Neuronal stem cell (in vitro differentiated cells): ENCODE measurements around the gene EMC1.
"Not testable (repeated sequence)": the region's sequence is repeated elsewhere in the genome, so short reads cannot be mapped to it uniquely, and the experiment has no call there.

Experiments
- DNase-seq: peaks from one replicate; pipeline ENCODE4 v3.0.0-alpha.2; 2013; ENCODE audit warnings: low spot score
- H2AFZ ChIP-seq: one replicate; pipeline ENCODE4 v1.6.1; 2013; ENCODE audit warnings: mild to moderate bottlenecking, low read length, inconsistent platforms
- H2AK5ac ChIP-seq: 2 replicates; pipeline ENCODE4 v1.6.1; 2013; ENCODE audit warnings: low read depth, mild to moderate bottlenecking, inconsistent platforms, low read length, moderate library complexity, mixed read lengths
- H2BK120ac ChIP-seq: 2 replicates; pipeline ENCODE4 v1.6.1; 2013; ENCODE audit warnings: low read depth, mild to moderate bottlenecking, inconsistent platforms, low read length, moderate library complexity, mixed read lengths
- H2BK12ac ChIP-seq: one replicate; pipeline ENCODE4 v1.6.1; 2013; ENCODE audit warnings: low read length, inconsistent platforms
- H2BK15ac ChIP-seq: 2 replicates; pipeline ENCODE4 v1.6.1; 2013; ENCODE audit warnings: mild to moderate bottlenecking, low read length, inconsistent platforms, mixed read lengths
- H2BK5ac ChIP-seq: one replicate; pipeline ENCODE4 v1.6.1; 2013; ENCODE audit warnings: inconsistent platforms, mild to moderate bottlenecking, low read length, moderate library complexity
- H3K14ac ChIP-seq: one replicate; pipeline ENCODE4 v1.6.1; 2013; ENCODE audit warnings: low read length, inconsistent platforms
- H3K18ac ChIP-seq: 2 replicates; pipeline ENCODE4 v1.6.1; 2013; ENCODE audit warnings: low read length, inconsistent platforms
- H3K23ac ChIP-seq: 2 replicates; pipeline ENCODE4 v1.6.1; 2013; ENCODE audit warnings: low read depth, mild to moderate bottlenecking, mixed read lengths, low read length, inconsistent platforms; ENCODE audit not compliant: poor library complexity
- H3K27ac ChIP-seq: replicated peaks from 3 replicates; pipeline ENCODE4 v1.5.1; 2013; ENCODE audit warnings: low read length, inconsistent platforms
- H3K27me3 ChIP-seq, 3 experiments: 2 replicates each; pipeline ENCODE4 v1.6.1; 2013; ENCODE audit warnings: low read length in 3 of 3, mild to moderate bottlenecking in 2 of 3, inconsistent platforms in 1 of 3, low read depth in 1 of 3, mixed read lengths in 1 of 3, moderate library complexity in 1 of 3; ENCODE audit not compliant: control insufficient read depth in 3 of 3, insufficient read depth in 3 of 3
- H3K36me3 ChIP-seq, 2 donors: replicated peaks in 1 of 2; 2 replicates each; pipeline ENCODE4 v1.6.1; 2013; ENCODE audit warnings: low read length in 2 of 2; ENCODE audit not compliant: control insufficient read depth in 2 of 2, insufficient read depth in 2 of 2
- H3K4ac ChIP-seq: 2 replicates; pipeline ENCODE4 v1.6.1; 2013; ENCODE audit warnings: inconsistent platforms, mild to moderate bottlenecking, low read length, moderate library complexity
- H3K4me1 ChIP-seq, 2 donors: 1 replicate in 1 of 2; 2 replicates in 1 of 2; pipeline ENCODE4 v1.6.1; 2013; ENCODE audit warnings: low read length in 2 of 2, low read depth in 1 of 2; ENCODE audit not compliant: control insufficient read depth in 2 of 2, insufficient read depth in 1 of 2
- H3K4me2 ChIP-seq: one replicate; pipeline ENCODE4 v1.6.1; 2013; ENCODE audit warnings: mild to moderate bottlenecking, low read length, inconsistent platforms; ENCODE audit not compliant: insufficient read depth, poor library complexity, severe bottlenecking
- H3K4me3 ChIP-seq, 2 donors: 2 replicates each; pipeline ENCODE4 v1.5.1; 2013; ENCODE audit warnings: low read length in 2 of 2, mild to moderate bottlenecking in 2 of 2, inconsistent platforms in 1 of 2, moderate library complexity in 1 of 2
- H3K79me1 ChIP-seq: one replicate; pipeline ENCODE4 v1.6.1; 2013; ENCODE audit warnings: low read depth, mild to moderate bottlenecking, inconsistent platforms, low read length, moderate library complexity
- H3K9ac ChIP-seq: one replicate; pipeline ENCODE4 v1.6.1; 2013; ENCODE audit warnings: mild to moderate bottlenecking, low read depth, low read length, inconsistent platforms; ENCODE audit not compliant: poor library complexity
- H3K9me3 ChIP-seq, 2 donors: replicated peaks in 1 of 2; 2 replicates each; pipeline versions ENCODE3 to v1.6.1; 2013; ENCODE audit warnings: low read length in 2 of 2, mild to moderate bottlenecking in 2 of 2, inconsistent platforms in 1 of 2, low read depth in 1 of 2, mixed read lengths in 1 of 2, moderate library complexity in 1 of 2; ENCODE audit not compliant: control insufficient read depth in 2 of 2, insufficient read depth in 1 of 2
- H4K8ac ChIP-seq: one replicate; pipeline ENCODE4 v1.6.1; 2013; ENCODE audit warnings: low read depth, mild to moderate bottlenecking, inconsistent platforms, low read length, moderate library complexity
- H4K91ac ChIP-seq: one replicate; pipeline ENCODE4 v1.6.1; 2013; ENCODE audit warnings: low read length, low read depth, mild to moderate bottlenecking, inconsistent platforms; ENCODE audit not compliant: poor library complexity
- WGBS, 2 donors: extraction: QIAGEN DNeasy Blood & Tissue Kit; methylation state at CpG; one replicate each; pipeline ENCODE4 v1.1.7; 2013; ENCODE audit warnings: missing lambda C conversion rate in 2 of 2, mixed read lengths in 1 of 2; ENCODE audit not compliant: insufficient read length in 2 of 2, insufficient replicate concordance in 1 of 2; ENCODE audit errors: extremely low coverage in 2 of 2; 5-methylcytosine and 5-hydroxymethylcytosine counted together

EMC1 gene

GRCh38 chr1:19187852-19188251, 63.5 kb downstream of the EMC1 start:
- Histone ChIP-seq H3K14ac (no peak overlapping the region), H3K18ac (no peak overlapping the region), H2BK120ac (no peak overlapping the region), H3K27me3 (no peaks in the 10 kb centered on the region), H3K4me1 (no peaks in the 10 kb centered on the region), H2AFZ (no peak overlapping the region), H3K23ac (no peak overlapping the region), H2AK5ac (no peak overlapping the region), H4K91ac (no peak overlapping the region), H2BK15ac (no peak overlapping the region), H3K36me3 (peaks cover 46 to 97% of the 10 kb centered on the region in 2 donors), H3K4me3 (no peak overlapping the region), H3K9ac (no peak overlapping the region), H4K8ac (no peak overlapping the region), H3K4me2 (no peak overlapping the region), H3K79me1 (no peaks in the 10 kb centered on the region), H2BK12ac (no peak overlapping the region), H3K27ac (no peak overlapping the region), H3K9me3 (no peaks in the 10 kb centered on the region), H3K4ac (no peak overlapping the region), H2BK5ac (no peak overlapping the region)
- no peak for DNase-seq

- Histone ChIP-seq H2BK5ac (no peak overlapping the region), H3K4me1 (no peaks in the 10 kb centered on the region), H2BK12ac (no peak overlapping the region), H3K9ac (no peak overlapping the region), H2AFZ (no peak overlapping the region), H3K14ac (no peak overlapping the region), H3K27me3 (no peaks in the 10 kb centered on the region), H3K4me3 (no peak overlapping the region), H2AK5ac (no peak overlapping the region), H4K8ac (no peak overlapping the region), H3K18ac (no peak overlapping the region), H3K4me2 (no peak overlapping the region), H2BK120ac (no peak overlapping the region), H3K4ac (no peak overlapping the region), H2BK15ac (no peak overlapping the region), H3K9me3 (no peaks in the 10 kb centered on the region), H3K27ac (no peak overlapping the region), H3K23ac (no peak overlapping the region), H3K36me3 (peaks cover 49 to 97% of the 10 kb centered on the region in 2 donors), H3K79me1 (no peaks in the 10 kb centered on the region), H4K91ac (no peak overlapping the region)
- DNase-seq: no peak
- no CpG with 5 or more reads among the region's 2 CpGs for WGBS, 2 donors
Measured at GRCh38 chr1:19186001-19186400, 65.3 kb downstream of the EMC1 start.

GRCh38 chr1:19182223-19182622, 69.1 kb downstream of the EMC1 start:
- Histone ChIP-seq H2BK15ac (no peak overlapping the region), H2AFZ (no peak overlapping the region), H3K27ac (no peak overlapping the region), H4K8ac (no peak overlapping the region), H3K4me1 (no peaks in the 10 kb centered on the region), H2BK5ac (no peak overlapping the region), H3K9ac (no peak overlapping the region), H3K23ac (no peak overlapping the region), H3K79me1 (no peaks in the 10 kb centered on the region), H2BK120ac (no peak overlapping the region), H3K27me3 (no peaks in the 10 kb centered on the region), H3K4me3 (no peak overlapping the region), H3K14ac (no peak overlapping the region), H2BK12ac (no peak overlapping the region), H3K9me3 (no peaks in the 10 kb centered on the region), H3K4me2 (no peak overlapping the region), H3K36me3 (peaks cover 44 to 95% of the 10 kb centered on the region in 2 donors), H3K4ac (no peak overlapping the region), H4K91ac (no peak overlapping the region), H2AK5ac (no peak overlapping the region), H3K18ac (no peak overlapping the region)
- no peak for DNase-seq
- WGBS, 2 donors: no CpG with 5 or more reads among the region's 5 CpGs

GRCh38 chr1:19180265-19180657, 71.1 kb downstream of the EMC1 start:
- not testable (repeated sequence) for H3K4me3 ChIP-seq, DNase-seq, H2BK5ac ChIP-seq, H3K18ac ChIP-seq, H3K9me3 ChIP-seq, H4K91ac ChIP-seq, H3K27ac ChIP-seq, H3K23ac ChIP-seq, H2BK12ac ChIP-seq, H2AK5ac ChIP-seq, H2BK120ac ChIP-seq, H2AFZ ChIP-seq, H3K4me1 ChIP-seq, H4K8ac ChIP-seq, H3K27me3 ChIP-seq, H3K4ac ChIP-seq, H3K9ac ChIP-seq, H3K14ac ChIP-seq, H2BK15ac ChIP-seq, H3K79me1 ChIP-seq, H3K4me2 ChIP-seq
- H3K36me3 ChIP-seq: peaks cover 39 to 96% of the 10 kb centered on the region in 2 donors
- WGBS, 2 donors: no CpG with 5 or more reads among the region's 8 CpGs
